Measurements from ENCODE around the gene GABARAP. TPM values are rescaled to one million over a fixed set of nuclear protein-coding genes. Genes with fewer than 3 reads are reported as not detected.

GABARAP gene
- total RNA-seq, 4 donors from 2014 or later, result 172 to 384 (median 197) TPM

GRCh38 chr17:7195971-7196370, 46.3 kb downstream of the GABARAP start:
- Histone ChIP-seq H3K27me3 (no peaks in the 10 kb centered on the region), H3K4me3 (no peak overlapping the region), H3K36me3 (peaks cover 0 to 71% (median 17%) of the 10 kb centered on the region in 3 donors), H3K9me3 (no peaks in the 10 kb centered on the region), H3K27ac (no peak overlapping the region), H3K4me1 (no peaks in the 10 kb centered on the region)
- DNase-seq, result no peak
- no peak for TF ChIP-seq CTCF (IDR thresholded peaks at IDR 0.05)
- TF ChIP-seq POLR2A (IDR thresholded peaks at IDR 0.05), result no peak
- WGBS, 2 donors, result 92% methylated on average over 6 of the region's 12 CpGs; no CpG with 5 or more reads in 1 of the 2 donors
- intact Hi-C loops (cut with DNase I), result no loop called here

DNA sequence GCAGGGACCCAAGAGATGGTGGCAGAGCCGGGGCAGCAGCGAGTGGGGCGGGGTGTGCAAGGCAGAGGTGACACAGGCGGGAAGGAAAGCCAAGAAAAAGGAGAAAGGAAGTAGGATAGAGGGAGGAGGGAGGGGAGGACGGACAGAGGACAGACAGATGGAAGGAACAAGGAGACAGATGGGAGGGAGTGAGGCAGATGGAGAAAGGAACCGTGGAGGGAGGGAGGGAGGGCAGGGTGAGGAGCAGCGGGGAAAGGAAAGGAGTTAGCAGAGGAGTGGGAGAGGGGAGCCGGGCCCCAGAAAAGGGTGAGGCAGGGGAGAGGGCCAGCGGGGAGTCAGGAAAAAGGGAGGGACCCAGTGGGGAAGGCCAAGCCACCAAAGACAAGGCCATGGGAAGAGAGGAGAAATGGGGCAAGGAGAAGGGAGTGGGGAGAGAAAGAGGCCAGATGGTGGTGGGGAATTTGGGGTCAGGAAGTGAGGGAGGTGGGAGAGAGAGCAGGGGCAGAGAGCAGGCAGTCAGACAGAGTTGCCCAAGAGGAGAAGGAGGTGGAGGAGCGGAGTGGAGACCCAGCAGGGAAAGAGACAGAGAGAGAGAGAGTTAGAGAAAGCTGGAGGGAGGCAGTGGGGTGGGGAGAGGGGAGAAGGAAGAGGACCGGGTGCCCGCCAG, 49.8 kb downstream of the GABARAP start:
- DNase-seq, result no peak
- 72 to 77% methylated on average over 12 of the region's 12 CpGs for WGBS, 2 donors
- Histone ChIP-seq H3K4me3 (no peak overlapping the region), H3K9me3 (no peaks in the 10 kb centered on the region), H3K36me3 (peaks cover 0 to 71% (median 17%) of the 10 kb centered on the region in 3 donors), H3K27me3 (no peaks in the 10 kb centered on the region), H3K4me1 (no peaks in the 10 kb centered on the region), H3K27ac (no peak overlapping the region)
- intact Hi-C loops (cut with DNase I), result no loop called here
- no peak for TF ChIP-seq POLR2A (IDR thresholded peaks at IDR 0.05)
- TF ChIP-seq CTCF (IDR thresholded peaks at IDR 0.05), result no peak

DNA sequence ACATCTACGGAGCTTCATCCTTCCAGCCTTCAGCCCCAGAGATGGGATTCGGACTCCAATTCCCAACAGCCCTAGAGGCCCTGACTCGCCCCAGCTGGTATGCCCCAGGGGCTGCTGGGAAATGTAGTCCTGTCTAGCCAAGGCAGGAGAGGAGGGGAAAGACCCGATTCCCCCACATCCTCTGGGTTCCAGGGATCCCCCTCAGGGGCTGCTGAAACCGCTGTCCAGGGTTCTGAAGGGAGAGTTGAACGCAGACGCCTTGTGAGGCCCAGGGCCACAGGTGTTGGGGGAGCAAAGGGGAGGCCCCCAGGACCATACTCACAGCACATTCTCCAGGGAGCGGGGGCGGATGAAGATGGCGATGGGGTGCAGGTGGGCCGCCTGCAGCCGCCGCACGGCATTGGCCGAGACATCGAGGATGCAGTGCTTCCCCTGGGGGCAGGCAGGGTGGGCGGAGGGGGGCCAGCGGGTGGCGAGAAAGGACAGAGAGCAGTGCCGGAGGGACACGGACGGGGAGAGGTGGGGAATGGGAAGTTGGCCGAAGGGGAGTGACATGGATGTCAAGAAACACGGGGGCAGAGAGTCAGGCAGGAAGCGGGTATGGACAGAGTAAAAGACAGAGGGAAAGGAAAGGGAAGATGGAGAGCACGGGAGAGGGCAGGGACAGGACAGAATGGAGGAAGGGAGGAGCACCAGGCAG, 50.5 kb downstream of the GABARAP start:
- Histone ChIP-seq H3K27me3 (no peaks in the 10 kb centered on the region), H3K4me1 (no peaks in the 10 kb centered on the region), H3K27ac (no peak overlapping the region), H3K4me3 (no peak overlapping the region), H3K36me3 (peaks cover 0 to 65% (median 15%) of the 10 kb centered on the region in 3 donors), H3K9me3 (no peaks in the 10 kb centered on the region)
- intact Hi-C loops (cut with DNase I), result no loop called here
- DNase-seq, result no peak
- TF ChIP-seq POLR2A (IDR thresholded peaks at IDR 0.05) (no peak), CTCF (IDR thresholded peaks at IDR 0.05) (no peak)
- 81 to 88% methylated on average over 11 to 20 of the region's 26 CpGs for WGBS, 2 donors

- DNase-seq, result no peak
- Histone ChIP-seq H3K27ac (no peak overlapping the region), H3K4me1 (no peaks in the 10 kb centered on the region), H3K36me3 (peaks cover 0 to 58% (median 8%) of the 10 kb centered on the region in 3 donors), H3K27me3 (no peaks in the 10 kb centered on the region), H3K9me3 (no peaks in the 10 kb centered on the region), H3K4me3 (no peak overlapping the region)
- TF ChIP-seq POLR2A (IDR thresholded peaks at IDR 0.05) (no peak), CTCF (IDR thresholded peaks at IDR 0.05) (no peak)
- intact Hi-C loops (cut with DNase I), result no loop called here
- WGBS, 2 donors, result 80 to 96% methylated on average over 4 to 11 of the region's 12 CpGs
These were observed 51.2 kb downstream of the GABARAP start for GRCh38 chr17:7191069-7191468.

GRCh38 chr17:7190276-7190917, 51.9 kb downstream of the GABARAP start:
- Histone ChIP-seq H3K9me3 (no peaks in the 10 kb centered on the region), H3K4me3 (no peak overlapping the region), H3K4me1 (no peaks in the 10 kb centered on the region), H3K27ac (no peak overlapping the region), H3K36me3 (peaks cover 0 to 51% (median 4%) of the 10 kb centered on the region in 3 donors), H3K27me3 (no peaks in the 10 kb centered on the region)
- intact Hi-C loops (cut with DNase I), result no loop called here
- no peak for DNase-seq
- 80 to 86% methylated on average over 8 to 9 of the region's 14 CpGs for WGBS, 2 donors
- TF ChIP-seq POLR2A (IDR thresholded peaks at IDR 0.05) (no peak), CTCF (IDR thresholded peaks at IDR 0.05) (no peak)
